GM18511 (cell line): ENCODE data around the gene NKAIN2.
"Not testable (repeated sequence)": the region's sequence is repeated elsewhere in the genome, so short reads cannot be mapped to it uniquely, and the experiment has no call there.

Experiments
- ATAC-seq: cut with Tn5 transposase; IDR thresholded peaks from one replicate; pipeline ENCODE4 v1.9.1; 2021; ENCODE audit warnings: mild to moderate bottlenecking, moderate library complexity; ENCODE audit not compliant: unreplicated experiment

NKAIN2 gene

GRCh38 chr6:124410425-124410824 lies 606.8 kb downstream of the NKAIN2 start:
- not testable (repeated sequence) for ATAC-seq

DNA sequence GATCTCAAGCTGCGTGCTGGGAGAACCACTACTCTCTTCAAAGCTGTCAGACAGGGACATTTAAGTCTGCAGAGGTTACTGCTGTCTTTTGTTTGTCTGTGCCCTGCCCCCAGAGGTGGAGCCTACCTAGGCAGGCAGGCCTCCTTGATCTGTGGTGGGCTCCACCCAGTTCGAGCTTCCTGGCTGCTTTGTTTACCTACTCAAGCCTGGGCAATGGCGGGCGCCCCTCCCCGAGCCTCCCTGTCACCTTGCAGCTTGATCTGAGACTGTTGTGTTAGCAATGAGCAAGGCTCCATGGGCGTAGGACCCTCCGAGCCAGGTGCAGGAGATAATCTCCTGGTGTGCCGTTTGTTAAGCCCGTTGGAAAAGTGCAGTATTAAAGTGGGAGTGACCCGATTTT lies 609.0 kb downstream of the NKAIN2 start:
- ATAC-seq: not testable (repeated sequence)

DNA sequence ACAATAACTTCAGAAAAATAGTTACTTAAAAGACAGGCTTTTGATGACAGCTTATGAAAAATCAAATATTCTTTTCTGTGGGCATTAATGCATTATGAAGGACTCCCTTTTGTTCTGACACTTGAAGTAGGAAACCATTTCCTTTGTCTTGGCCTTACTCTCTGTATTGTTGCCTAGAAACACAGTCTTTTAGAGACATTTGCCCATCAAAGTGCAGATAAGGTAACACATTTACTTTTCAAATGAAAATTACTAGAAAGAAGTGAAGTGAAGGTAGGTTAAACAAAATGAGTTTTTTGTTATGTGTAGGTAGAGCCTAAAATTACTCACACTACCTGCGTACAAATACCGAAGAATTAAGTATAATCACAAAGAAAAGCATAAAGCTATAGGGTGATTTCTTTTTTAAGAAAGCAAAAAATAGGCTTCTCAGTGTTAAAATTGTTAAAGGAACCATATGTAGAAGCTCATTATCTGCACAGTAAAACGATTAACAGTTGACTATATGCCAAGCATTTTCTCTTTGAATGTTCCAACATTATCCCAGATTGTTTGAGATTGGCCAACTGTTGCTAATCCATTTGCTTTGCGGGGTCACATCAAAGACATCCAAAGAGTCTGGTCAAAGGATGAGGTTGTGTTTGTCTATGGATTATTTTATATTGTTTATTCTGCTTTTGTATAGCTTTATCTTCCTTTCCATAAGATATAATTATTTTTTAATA lies 616.6 kb downstream of the NKAIN2 start:
- no peak for ATAC-seq

- ATAC-seq: no peak
Measured at GRCh38 chr6:124423621-124424020, 620.0 kb downstream of the NKAIN2 start.

DNA sequence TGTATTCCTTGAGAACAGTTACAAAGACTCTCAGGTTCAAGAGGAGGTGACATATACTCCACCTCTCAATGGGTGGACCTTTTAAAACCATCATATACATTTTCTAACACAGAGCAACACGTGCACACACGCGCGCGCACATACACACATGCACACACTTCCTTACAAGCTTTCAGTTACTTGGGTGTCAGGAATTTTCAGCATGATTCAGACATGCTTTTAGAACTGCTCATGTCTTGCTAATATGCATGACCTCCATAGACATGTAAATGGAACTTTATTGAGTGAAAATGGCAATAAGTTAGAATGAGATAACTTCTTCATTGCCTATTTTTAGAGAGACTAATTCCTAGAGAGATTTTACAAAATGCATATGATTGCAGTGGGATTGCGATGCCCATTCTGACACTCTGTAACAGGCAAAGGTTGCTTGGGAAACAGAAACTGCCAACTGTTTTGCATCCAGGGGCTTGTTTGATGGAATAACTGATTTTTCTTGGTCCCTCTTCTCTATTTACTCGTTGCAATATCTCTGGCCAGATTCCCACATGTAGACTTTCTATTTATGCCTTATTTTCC lies 627.2 kb downstream of the NKAIN2 start:
- no peak for ATAC-seq

- ATAC-seq: no peak
Measured at GRCh38 chr6:124432620-124433019, 629.0 kb downstream of the NKAIN2 start.

- no peak for ATAC-seq
Measured at GRCh38 chr6:124433387-124434160, 629.9 kb downstream of the NKAIN2 start.

GRCh38 chr6:124434421-124434820 lies 630.8 kb downstream of the NKAIN2 start:
- ATAC-seq: no peak

DNA sequence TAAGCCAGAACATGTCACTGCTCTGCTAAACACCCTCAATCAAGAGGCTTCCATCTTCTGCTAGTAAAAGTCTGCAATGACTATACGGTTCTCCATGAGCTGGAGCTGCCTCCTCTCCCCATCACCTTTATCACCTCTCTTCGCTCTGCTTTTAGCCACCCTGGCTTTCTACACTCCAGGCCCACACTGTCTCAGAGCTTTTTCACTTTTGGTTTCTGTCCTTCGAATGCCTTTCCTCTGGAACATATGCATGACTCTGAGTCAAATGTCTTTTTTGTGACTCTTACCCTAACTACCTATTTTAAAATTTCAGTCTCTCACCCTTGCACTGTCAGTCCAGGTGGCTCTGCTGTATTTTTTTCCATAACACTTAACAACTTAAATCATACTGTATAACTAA lies 633.1 kb downstream of the NKAIN2 start:
- ATAC-seq: no peak

GRCh38 chr6:124438546-124439065 lies 634.9 kb downstream of the NKAIN2 start:
- no peak for ATAC-seq

- ATAC-seq: no peak
Measured at GRCh38 chr6:124441450-124441849, 637.8 kb downstream of the NKAIN2 start.

GRCh38 chr6:124443541-124443940 lies 639.9 kb downstream of the NKAIN2 start:
- ATAC-seq: no peak

DNA sequence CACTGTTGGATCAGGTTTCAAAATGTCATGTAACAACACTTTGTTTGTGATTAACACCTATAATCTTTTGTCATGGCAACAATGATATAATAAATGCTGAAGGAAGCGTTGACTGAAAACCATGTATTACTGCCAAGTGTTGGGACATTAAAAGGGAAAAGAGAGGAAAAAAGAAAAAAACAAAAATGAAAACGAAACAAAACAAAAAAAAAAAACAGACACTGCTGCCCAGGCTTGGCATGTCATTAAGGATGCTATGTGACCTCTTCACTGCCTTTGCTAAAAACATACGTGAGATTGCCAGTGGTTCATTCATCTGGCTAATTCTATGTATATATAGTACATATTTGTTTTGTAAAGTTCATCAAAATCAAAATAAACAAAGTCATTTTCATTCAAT lies 641.9 kb downstream of the NKAIN2 start:
- ATAC-seq: no peak

DNA sequence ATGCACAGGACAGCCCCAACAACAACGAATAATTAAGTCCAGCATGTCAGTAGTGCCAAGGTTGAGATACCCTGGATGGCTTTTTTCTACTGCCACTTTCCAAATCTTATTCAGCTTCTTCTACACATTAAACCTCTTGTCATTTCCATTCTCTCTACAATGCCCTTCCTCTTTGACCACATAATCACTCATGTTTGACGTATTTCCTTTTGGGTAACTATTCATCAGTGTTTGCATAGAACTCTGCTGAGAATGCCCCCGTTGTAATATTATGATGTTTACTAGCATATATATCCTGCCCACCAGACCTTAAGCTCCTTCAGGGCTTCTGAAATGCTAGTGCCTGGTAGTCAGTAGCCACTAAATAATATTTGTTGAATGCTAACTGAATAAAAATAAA lies 643.3 kb downstream of the NKAIN2 start:
- ATAC-seq: no peak

DNA sequence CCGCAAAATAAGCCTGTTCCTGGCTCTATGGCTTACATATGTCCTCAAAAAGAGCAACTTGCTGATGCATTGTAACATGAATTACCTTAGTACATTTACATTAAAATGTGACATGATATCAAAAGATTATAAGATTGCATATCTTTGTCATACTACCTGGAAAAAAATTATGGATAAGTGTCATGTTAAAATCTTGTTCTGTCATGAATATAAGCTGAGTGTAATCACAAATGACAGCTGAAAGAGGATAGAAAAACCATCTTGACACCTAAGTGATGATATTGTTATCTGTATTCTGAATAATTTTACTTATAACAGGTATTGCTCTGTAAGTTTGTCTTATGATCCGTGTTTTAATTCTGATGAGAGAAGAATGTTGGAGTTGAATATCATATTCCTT lies 655.6 kb downstream of the NKAIN2 start:
- no peak for ATAC-seq

DNA sequence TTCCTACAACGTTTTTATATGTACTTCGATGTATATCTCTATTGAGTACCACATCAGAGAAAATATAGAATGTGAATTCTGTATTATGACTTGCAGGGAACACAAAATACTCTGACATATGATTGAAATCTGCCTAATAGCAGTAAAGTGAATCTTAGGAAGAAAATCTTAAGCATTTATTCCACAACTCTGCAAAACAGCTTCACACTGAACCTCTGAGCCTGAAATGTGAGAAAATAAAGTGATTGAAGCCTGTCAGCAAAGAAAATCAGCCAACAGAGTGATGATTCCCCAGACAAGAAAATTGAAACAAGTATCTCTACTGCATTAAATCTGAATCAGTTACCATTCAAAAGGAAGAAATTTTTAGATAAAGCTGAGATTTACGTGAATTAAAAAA lies 659.1 kb downstream of the NKAIN2 start:
- no peak for ATAC-seq

GRCh38 chr6:124463271-124463670 lies 659.6 kb downstream of the NKAIN2 start:
- ATAC-seq: no peak

DNA sequence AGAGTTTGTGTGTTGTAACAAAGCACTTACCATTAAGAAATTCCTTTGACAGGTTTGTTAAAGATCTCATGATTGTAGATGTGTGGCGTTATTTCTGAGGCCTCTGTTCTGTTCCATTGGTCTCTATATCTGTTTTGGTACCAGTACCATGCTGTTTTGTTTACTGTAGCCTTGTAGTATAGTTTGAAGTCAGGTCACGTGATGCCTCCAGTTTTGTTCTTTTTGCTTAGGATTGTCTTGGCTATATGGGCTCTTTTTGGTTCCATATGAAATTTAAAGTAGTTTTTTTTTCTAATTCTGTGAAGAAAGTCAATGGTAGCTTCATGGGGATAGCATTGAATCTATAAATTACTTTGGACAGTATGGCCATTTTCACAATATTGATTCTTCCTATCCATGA lies 660.9 kb downstream of the NKAIN2 start:
- not testable (repeated sequence) for ATAC-seq

GRCh38 chr6:124466949-124467348 lies 663.3 kb downstream of the NKAIN2 start:
- ATAC-seq: no peak

- ATAC-seq: no peak
Measured at GRCh38 chr6:124467366-124467765, 663.7 kb downstream of the NKAIN2 start.

- ATAC-seq: no peak
Measured at GRCh38 chr6:124470803-124471202, 667.1 kb downstream of the NKAIN2 start.

DNA sequence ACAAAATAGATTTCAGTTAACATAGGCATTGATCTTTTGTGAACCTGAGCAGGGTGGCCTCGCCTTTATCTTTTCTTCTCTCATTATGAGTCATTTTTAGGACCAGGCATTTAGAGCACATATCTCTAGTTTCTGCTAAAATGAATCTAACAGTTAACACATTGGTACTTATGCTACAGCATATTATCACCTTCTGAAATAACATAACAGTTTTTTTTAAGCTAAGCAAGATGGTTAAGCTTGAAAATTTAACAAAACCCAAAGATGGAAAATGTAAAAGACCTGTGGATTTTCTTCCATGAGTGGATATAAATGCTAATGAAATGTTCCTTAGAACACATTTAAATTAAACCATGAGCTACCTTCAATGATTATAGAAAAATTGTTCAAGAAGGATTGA lies 671.5 kb downstream of the NKAIN2 start:
- no peak for ATAC-seq
